Germinal center (tissue), 1 donor: Measurements from ENCODE around the gene E2F2.

ENCODE experiments used
- DNase-seq: peaks from one replicate; pipeline ENCODE4 v3.0.0; 2012; ENCODE audit warnings: mixed read lengths, low spot score

E2F2 gene

GRCh38 chr1:23563003-23563402 lies 32.0 kb upstream of the E2F2 start:
- no peak for DNase-seq

GRCh38 chr1:23562137-23562876 lies 31.3 kb upstream of the E2F2 start:
- peak; percentile 57 for DNase-seq

- no peak for DNase-seq
Measured at GRCh38 chr1:23561813-23562100, 30.7 kb upstream of the E2F2 start.

- no peak for DNase-seq
Measured at GRCh38 chr1:23561076-23561812, 30.2 kb upstream of the E2F2 start.

GRCh38 chr1:23559985-23560741 lies 29.1 kb upstream of the E2F2 start:
- no peak for DNase-seq

GRCh38 chr1:23559136-23559984 lies 28.3 kb upstream of the E2F2 start, which contains the start of gene ID3:
TSS of gene ID3 (minus strand) at chr1:23559501. CDS start at chr1:23559426, 75 bp downstream.
- peak; percentile 89 for DNase-seq

- DNase-seq = no peak
Measured at GRCh38 chr1:23558872-23559135, 27.8 kb upstream of the E2F2 start.

- no peak for DNase-seq
Measured at GRCh38 chr1:23558140-23558871, 27.3 kb upstream of the E2F2 start.

- no peak for DNase-seq
Measured at GRCh38 chr1:23557471-23558124, 26.6 kb upstream of the E2F2 start.

GRCh38 chr1:23556635-23557470 lies 25.8 kb upstream of the E2F2 start:
- no peak for DNase-seq

GRCh38 chr1:23555986-23556634 lies 25.1 kb upstream of the E2F2 start:
- DNase-seq = no peak

GRCh38 chr1:23555270-23555985 lies 24.4 kb upstream of the E2F2 start:
- no peak for DNase-seq

- peak; percentile 92 for DNase-seq
Measured at GRCh38 chr1:23554481-23555269, 23.6 kb upstream of the E2F2 start.

GRCh38 chr1:23554127-23554480 lies 23.1 kb upstream of the E2F2 start:
- DNase-seq = no peak

- DNase-seq = no peak
Measured at GRCh38 chr1:23553231-23554126, 22.4 kb upstream of the E2F2 start.

- no peak for DNase-seq
Measured at GRCh38 chr1:23551849-23552248, 20.8 kb upstream of the E2F2 start.

GRCh38 chr1:23548704-23549143 lies 17.7 kb upstream of the E2F2 start:
- no peak for DNase-seq
